GM18873 (cell line): ENCODE results near the gene DOK5.

ENCODE experiments used
- ATAC-seq: cut with Tn5 transposase; IDR thresholded peaks from one replicate; pipeline ENCODE4 v1.9.1; 2021; ENCODE audit warnings: mild to moderate bottlenecking, moderate library complexity, moderate number of reproducible peaks; ENCODE audit not compliant: unreplicated experiment, low FRiP score

The DOK5 gene

GRCh38 chr20:54555150-54555549 lies 79.8 kb downstream of the DOK5 start:
- no peak for ATAC-seq

- ATAC-seq, result no peak
Measured at GRCh38 chr20:54556406-54556805, 81.0 kb downstream of the DOK5 start.

GRCh38 chr20:54557806-54558590 lies 82.6 kb downstream of the DOK5 start:
- no peak for ATAC-seq

GRCh38 chr20:54559890-54560289 lies 84.5 kb downstream of the DOK5 start:
- ATAC-seq, result no peak

GRCh38 chr20:54560357-54560756 lies 85.0 kb downstream of the DOK5 start:
- ATAC-seq, result no peak

GRCh38 chr20:54565255-54565654 lies 89.9 kb downstream of the DOK5 start:
- ATAC-seq, result no peak

GRCh38 chr20:54566031-54566688 lies 90.8 kb downstream of the DOK5 start:
- no peak for ATAC-seq

- no peak for ATAC-seq
Measured at GRCh38 chr20:54570561-54570960, 95.2 kb downstream of the DOK5 start.

- ATAC-seq, result no peak
Measured at GRCh38 chr20:54572665-54573435, 97.5 kb downstream of the DOK5 start.

GRCh38 chr20:54573838-54574237 lies 98.4 kb downstream of the DOK5 start:
- ATAC-seq, result no peak

GRCh38 chr20:54576518-54576917 lies 101.1 kb downstream of the DOK5 start:
- ATAC-seq, result no peak

- no peak for ATAC-seq
Measured at GRCh38 chr20:54577637-54578036, 102.2 kb downstream of the DOK5 start.

- no peak for ATAC-seq
Measured at GRCh38 chr20:54585217-54585616, 109.8 kb downstream of the DOK5 start.

- ATAC-seq, result no peak
Measured at GRCh38 chr20:54587408-54587807, 112.0 kb downstream of the DOK5 start.

GRCh38 chr20:54589402-54590030 lies 114.1 kb downstream of the DOK5 start:
- ATAC-seq, result no peak

- no peak for ATAC-seq
Measured at GRCh38 chr20:54590856-54591255, 115.5 kb downstream of the DOK5 start.

- ATAC-seq, result no peak
Measured at GRCh38 chr20:54596651-54597050, 121.3 kb downstream of the DOK5 start.

GRCh38 chr20:54598352-54598751 lies 123.0 kb downstream of the DOK5 start:
- no peak for ATAC-seq

GRCh38 chr20:54600634-54601033 lies 125.2 kb downstream of the DOK5 start:
- ATAC-seq, result no peak

GRCh38 chr20:54601831-54602515 lies 126.6 kb downstream of the DOK5 start:
- no peak for ATAC-seq
